Measurements from ENCODE around the gene PCBP3.
"Not testable (repeated sequence)": the region's sequence is repeated elsewhere in the genome, so short reads cannot be mapped to it uniquely, and the experiment has no call there.

Gene PCBP3

DNA sequence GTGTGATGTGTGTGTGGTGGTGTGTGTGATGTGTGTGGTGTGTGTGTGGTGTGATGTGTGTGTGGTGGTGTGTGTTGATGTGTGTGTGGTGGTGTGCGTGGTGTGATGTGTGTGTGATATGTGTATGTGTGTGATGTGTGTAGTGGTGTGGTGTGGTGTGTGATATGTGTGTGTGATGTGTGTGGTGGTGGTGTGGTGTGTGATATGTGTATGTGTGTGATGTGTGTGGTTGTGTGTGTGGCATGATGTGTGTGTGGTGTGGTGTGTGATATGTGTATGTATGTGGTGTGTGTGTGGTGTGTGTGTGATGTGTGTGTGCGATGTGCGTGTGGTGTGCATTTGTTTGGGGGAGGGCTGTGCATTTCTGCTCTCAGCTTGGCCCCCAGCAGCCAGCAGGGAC, 7.1 kb upstream of the PCBP3 start:
- DNase-seq = no peak

DNA sequence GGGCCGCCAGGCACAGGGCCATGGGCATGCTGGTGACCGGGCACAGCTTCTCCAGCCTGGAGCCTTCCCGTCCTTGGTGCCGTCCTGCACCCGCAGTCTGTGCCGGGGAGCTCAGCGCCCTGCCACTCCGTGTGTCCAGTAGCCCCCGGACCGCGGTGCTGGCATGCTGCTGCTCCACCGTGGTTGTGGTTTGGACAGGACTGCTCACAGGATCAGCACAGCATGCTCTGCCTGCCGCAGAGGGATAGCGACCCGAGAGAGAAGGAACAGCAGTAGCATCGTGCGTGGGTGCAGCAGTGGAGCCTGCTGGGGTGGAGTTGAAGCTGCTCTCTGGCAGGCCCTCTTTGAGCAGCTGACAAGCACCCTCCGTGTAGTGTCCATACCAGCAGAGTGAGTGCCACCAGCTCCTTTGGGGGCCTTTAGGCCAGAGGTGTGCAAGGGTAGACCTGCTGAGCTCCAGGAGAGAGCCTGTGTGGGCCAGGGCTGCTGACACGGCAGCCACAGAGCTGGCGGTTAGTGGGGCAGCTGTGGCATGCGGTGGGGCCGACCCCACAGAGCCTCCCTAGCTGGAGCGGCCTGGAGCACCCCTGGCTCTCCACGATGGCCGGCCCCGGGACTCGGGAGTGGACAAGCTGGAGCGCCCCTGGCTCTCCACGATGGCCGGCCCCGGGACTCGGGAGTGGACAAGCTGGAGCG, 6.4 kb upstream of the PCBP3 start:
- no peak for DNase-seq

DNA sequence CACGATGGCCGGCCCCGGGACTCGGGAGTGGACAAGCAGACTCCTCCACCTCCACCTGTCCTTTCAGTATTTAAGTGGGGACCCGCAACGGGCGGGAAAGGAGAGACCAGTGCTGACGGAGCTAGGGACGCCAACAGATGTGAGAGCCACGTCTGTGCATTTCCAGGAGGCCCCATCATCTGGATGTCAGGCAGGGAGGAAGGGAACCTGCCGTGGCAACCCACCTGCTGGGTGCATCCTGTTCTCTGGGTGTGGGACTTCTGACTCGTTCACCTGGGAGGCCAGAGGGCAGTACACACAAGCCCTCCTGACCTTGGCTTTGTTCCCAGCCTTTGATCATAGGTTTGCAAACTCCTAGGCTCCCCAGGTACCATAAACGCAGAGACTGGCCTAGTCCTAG, 5.6 kb upstream of the PCBP3 start:
- no peak for DNase-seq

DNA sequence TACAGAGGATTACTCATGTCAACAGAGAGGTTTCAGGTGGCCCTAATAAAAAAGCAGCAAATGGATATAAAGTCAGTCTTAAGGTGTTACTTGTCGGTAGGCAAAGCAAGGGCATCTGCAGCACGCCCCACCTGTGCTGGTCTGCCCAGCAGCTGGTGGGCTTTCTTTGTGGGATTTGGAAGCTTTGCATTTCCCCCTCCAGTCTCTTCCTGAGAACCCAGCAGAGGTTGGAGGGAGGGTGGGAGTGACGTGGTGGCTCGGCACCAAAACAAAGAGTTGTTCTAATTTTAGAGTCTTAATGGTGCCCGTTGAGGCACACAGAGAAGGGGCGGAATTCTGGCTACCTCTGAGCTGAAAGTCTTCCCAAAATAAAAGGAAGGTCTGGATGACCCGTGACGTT, 4.8 kb upstream of the PCBP3 start:
- DNase-seq = no peak

DNA sequence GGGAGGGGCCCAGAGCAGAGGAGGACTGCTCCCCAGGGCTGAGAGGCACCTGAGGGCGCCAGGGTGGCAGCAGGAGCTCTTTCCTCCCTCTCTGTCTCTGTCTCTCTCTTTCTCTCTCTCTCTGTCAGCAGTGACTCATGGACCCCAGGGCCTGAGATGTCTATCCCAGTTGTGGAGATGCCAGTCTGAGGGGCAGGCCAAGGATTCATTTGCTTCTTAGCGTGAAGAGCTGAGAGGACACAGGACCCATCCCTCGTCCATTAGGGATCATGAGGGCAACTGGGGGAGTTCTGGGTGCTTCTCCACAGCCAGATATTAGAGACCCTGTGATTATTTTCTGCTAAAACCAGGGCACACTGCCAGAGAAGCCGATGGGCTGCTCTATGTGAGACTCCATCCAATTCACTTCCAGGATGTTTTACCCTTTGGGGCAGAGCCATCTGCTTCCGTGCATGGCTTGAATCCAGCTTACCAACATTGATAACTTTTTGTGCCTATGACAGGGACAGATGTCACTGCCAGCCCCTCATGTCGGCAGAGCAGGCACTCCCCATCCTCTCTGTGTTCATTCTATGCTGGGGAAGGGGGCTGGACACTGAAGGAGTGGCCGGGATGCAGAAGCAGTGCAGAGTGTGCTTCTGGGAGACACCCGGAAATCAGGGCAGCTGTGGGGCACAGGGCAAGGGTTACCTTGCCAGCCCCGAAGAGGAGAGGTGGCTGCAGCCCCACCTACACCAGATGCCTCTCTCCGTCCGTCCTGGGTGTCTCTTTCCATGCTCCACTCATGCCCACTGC, 4.1 kb upstream of the PCBP3 start:
- DNase-seq = no peak

DNA sequence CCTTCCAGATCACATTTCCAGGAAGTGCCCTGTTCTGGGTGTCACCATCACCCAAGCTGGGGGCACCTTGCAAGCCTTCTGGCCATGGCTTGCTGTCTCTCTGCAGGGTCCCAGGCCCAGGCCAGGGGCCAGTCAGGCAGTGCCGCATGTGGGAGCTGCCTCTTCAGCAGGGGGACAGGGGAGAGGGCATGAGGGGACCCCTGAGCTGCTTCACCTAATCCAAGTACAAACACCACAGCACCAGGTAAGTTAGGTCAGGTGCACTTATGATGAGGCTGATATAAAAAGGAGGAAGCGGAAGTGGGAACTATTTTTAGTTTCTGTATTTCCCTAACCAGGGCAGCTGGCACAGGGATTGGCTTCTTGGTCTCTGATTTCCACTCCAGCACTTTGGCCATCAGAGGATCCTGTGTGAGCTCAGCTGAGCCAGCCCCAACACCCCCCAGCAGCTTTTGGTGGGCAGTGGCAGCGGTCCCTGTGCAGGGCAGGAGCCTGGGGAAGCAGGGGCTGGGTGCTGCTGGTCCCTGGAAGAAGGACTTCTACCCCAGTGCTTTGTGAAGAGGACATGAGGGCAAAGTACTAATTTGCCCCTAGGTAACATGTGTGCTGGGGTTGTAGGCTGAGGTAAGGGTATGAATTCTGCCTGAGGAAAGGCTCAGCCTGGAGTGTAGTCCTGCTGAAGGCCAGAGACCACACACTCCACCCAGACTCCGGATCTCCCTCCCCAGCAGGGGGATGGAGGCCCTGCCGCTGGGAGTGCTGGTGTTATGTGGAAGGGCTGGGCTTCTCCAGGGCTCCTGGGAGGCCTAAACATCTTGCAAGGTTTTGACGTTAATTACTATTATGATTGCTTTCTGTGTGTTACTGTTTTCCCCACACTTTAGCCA, 3.3 kb upstream of the PCBP3 start:
- no peak for DNase-seq

DNA sequence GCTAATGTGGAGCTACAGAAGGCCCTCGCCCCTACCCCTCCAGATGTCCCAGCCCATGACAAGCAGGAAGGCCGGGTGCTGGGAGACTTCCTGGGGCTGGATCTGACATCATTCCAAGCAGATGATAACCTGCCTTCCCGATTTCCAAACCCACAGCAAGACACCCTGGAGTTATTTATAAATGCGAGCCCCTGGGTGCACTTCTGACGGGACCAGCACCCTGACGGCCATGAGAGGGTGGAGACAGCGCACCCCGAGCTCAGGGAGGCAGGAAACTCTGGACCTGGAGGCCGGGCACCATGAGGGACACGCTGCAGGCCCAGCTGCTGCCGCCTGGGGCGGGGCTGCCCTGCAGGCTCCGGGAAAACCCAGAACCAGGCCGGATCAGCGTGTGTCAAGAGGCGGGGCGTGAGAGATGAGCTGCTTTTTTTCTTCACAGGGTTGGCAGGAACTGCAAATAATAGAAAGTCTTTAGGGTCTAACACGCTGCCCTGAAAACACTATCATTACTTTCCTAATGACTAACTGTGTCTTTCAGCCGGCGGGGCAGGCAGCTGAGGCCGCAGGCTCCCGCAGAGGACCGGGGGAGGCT, 2.5 kb upstream of the PCBP3 start:
- DNase-seq = peak in 1 of 2 experiments; percentile 47

DNA sequence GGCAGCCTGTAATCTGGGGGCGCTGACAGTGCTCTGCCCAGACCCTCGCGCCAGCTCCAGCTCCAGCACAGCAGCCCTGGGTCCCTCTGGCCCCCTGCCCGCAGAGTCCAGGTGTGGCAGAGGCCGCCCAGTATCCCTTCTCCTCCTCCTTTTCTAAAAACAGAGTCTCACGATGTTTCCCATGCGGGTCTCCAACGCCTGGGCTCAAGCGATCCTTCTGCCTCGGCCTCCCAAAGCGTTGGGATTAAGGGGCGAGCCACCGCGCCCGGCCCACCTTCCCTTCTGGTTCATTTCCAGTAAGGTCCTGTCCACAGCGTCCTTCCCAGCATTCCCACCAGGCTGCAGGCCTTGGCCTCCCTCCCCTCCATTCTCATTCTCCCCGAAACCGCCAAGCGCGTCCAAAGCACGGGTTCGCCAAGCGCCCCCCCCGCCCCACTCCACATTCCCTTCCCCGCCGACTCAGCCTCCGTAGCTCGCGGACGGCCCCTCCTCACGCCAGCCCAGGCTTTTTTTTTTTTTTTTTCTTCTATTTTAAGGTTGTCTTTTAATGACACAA, 2.0 kb upstream of the PCBP3 start:
- no peak for DNase-seq

DNA sequence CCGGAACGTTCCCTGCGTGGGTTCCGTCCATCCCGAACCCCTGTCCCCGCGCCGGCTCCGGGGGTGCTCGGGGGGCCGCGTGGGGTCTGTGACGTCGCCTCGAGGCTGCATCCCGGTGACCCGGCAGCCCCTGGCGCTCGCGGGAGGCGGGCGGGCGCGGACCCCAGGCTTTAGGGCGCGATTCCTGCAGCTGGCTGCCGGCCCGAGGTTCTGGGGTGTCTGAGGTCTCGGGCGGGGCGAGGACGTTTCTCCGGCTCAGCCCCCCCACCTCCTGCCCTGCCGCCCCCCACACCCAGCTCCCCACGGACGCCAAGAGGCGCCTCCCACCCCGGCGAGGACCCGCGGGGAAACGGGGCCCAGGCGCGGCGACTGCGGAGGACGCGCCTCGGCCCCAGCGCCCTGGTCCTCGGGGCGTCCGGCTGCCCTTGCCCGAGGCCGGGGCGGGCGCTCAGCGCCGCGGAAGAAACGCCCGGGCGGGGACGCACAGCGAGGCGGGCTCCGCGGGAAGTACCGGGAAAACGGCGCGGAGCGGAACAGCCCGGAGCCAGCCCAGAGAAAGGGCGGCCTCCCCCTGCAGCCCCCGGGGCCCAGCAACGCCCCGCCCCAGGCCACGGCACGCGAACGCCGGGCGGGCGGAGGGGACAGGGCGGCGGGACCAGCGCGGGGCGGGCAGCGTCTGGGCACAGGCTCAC, 1.3 kb upstream of the PCBP3 start:
- DNase-seq = no peak

DNA sequence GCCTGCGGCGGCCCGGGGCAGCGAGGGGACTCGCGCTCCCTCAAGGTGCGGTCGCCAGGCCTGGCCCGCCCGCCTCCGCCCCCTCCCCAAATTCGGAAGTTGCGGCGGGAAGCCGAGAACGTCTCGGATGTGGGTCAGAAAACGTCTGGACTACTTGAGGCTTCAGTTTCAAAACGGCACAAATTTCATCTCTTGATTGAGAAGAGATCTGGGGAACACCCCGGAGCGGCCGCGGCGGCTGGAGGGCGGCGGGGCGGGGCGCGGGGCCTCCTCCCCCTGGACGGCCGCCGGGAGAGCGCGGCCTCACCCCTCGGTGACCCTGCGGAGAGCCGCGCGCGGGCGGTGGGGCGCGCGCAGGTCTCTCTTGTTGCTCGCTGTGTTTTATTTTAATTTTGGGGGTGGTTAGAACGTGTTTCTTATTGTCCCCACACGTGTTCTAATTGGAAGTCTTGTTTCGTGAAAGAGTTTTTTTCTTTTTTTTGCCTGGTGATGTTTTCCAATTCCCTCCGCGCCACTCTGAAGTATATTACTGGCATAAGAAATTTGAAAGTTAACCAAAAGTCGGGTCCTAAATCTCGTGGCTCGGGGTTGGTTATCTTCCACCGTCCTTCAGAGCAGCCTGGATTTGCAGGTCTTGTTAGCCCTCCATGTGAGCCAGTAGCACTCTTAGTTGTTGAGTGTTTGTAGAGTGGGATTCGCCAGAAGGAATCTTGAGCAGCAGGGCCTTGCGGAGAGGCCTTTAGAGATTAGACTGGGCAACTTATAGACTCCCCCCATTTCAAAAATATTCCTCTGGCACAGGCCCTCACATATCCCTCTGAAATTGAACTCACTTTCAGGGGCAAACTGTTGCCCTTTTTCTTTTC, 749 bp downstream of the PCBP3 start:
- DNase-seq = peak; percentile 42 to 48

DNA sequence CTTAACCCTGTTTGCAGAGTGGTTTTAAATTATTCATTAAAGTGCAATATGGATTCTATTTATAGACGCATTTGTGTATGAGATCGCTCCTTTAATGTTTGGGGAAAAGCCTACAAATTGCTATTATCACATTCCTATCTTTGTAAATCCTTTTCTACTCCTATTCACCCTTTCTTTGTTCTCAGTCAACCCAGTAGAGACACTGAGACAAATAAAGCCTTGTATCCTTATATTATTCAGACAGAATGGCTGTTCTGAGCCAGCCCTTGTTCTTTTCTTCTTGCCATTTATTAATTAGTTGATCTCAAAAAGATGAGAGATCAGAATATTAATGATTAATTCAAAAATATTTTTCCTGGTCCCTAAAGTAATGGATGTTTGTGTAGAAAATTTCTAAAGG, 8.4 kb downstream of the PCBP3 start:
- no peak for DNase-seq

DNA sequence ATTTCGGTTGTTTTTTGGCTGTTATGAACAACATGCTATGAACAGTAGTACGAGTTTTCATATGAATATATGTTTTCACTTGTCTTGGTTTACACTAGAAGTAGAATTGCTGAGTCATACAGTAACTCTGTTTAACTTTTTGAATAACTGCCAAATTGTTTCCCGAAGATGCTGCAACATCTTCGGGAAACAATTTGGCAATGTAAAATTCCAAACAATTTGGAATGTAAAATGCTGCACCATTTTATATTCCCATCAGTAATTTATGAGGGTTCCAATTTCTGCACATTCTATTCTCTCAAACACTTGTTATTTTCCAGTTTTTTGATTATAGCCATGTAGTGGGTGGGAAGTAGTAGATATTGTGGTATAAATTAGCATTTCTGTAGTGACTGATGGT, 11.6 kb downstream of the PCBP3 start:
- DNase-seq = no peak

DNA sequence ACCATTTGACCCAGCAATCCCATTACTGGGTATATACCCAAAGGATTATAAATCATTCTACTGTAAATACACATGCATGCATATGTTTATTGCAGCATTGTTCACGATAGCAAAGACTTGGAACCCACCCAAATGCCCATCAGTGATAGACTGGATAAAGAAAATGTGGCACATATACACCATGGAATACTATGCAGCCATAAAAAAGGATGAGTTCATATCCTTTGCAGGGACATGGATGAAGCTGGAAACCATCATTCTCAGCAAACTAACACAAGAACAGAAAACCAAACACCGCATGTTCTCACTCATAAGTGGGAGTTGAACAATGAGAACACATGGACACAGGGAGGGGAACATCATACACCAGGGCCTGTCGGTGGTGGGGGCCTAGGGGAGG, 12.6 kb downstream of the PCBP3 start:
- not testable (repeated sequence) for DNase-seq

DNA sequence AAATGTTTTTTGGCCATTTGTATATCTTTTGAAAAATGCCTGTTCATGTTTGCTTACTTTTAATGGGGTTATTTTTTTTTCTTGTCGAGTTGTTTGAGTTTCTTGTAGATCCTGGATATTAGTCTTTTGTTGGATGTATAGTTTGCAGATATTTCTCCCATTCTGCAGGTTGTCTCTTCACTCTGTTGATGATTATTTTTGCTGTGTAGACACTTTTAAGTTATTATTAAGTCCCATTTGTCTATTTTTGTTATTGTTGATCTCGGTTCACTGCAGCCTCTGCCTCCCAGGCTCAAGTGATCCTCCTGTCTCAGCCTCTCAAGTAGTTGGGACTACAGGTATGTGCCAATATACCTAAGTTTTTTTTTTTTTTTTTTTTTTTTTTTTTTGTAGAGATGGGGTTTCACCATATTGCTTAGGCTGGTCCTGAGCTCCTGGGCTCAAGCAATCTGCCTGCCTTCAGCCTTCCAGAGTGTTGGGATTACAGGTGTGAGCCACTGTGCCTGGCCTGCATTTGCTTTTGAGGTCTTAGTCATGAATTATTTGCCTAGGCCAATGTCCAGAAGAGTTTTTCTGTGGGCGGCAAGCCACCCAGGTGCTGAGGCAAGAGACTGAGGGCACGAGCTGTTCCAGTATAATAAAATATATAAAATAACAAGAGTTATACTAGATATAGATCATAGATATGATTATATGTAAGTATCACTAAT, 18.5 kb downstream of the PCBP3 start:
- not testable (repeated sequence) for DNase-seq

DNA sequence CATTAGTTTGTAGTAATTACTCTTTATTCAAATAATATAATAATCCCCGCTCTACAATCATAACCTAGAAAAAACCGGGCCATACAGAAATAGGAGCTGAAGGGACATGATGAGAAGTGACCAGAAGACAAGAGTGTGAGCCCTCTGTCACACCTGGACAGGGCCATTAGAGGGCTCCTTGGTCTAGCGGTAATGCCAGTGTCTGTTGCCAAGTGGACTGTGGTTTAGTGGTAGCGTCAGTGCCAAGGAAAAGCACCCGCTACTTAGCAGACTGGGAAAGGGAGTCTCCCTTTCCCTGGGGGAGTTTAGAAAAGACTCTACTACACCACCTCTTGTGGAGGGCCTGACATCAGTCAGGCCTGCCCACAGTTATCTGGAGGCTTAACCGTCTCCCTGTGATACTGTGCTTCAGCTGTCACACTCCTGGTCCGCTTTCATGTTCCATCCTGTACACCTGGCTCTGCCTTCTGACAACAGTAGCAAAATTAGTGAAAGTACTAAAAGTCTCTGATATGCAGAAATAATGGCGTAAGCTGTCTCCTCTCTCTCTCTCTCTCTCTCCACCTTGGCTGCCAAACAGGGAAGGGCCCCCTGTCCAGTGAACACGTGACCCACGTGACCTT, 19.2 kb downstream of the PCBP3 start:
- DNase-seq = not testable (repeated sequence)

DNA sequence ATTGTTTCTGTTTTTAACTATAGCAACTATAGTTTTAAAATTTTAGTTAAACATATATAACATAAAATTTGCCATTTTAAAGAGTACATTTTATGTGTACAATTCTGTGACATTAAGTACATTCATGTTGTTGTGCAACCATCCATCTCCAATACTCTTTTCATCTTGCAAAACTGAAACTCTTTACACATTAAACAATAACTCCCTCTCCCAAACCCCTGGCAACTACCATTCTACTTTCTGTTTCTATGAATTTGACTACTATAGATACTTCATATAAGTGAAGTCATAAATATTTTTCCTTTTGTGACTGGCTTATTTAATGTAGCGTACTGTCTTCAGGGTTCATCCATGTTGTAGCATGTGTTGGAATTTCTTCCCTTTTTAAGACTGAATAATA, 25.9 kb downstream of the PCBP3 start:
- DNase-seq = no peak

DNA sequence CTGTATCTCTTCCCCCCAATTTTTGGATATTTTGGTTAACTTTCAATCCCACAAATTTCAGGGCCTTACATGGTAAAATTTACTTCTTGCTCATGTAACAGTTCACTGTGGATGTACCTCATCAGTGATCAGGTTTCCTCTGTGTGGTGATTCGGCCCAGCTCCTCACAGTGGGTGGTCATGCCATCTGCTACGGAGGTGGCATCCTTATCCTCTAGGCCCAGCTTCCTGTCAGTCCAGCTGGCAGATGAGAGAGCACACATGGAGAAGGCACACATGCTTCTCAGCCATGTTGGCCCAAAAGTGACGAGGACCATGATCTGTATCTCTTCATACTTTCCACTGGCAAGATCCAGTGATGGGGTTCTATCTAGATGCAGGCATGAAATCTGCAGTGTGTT, 27.2 kb downstream of the PCBP3 start:
- no peak for DNase-seq

DNA sequence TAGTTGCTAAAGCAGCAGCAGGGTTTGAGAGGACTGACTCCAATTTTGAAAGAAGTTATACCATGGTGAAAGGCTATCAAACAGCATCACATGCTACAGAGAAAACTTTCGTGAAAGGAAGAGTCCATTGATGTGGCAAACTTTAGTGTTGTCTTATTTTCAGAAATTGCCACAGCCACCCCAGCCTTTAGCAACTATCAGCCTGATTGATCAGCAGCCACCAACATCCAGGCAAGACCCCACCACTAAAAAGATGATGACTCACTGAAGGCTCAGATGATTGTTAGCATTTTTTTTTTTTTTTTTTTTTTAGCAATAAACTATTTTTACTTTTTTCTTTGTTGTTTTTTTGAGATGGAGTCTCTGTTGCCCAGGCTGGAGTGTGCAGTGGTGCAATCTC, 35.3 kb downstream of the PCBP3 start:
- DNase-seq = not testable (repeated sequence)

DNA sequence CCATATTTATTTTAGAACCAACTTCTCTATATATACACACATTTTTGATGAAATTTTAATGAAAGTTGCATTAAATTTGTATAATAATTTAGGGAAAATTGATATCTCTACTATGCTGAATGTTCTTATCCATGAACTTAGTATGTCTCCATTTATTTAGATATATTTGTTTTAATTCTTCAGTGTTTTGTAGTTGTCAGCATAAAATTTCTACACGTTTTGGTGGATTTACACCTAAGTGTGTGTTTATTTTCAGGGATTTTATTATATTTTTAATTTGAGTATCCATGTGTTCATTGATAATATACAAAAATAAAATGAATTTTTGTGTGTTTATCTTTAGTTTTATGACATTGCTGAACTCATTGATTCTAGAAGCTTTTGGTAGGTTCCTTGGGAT, 36.7 kb downstream of the PCBP3 start:
- DNase-seq = no peak

DNA sequence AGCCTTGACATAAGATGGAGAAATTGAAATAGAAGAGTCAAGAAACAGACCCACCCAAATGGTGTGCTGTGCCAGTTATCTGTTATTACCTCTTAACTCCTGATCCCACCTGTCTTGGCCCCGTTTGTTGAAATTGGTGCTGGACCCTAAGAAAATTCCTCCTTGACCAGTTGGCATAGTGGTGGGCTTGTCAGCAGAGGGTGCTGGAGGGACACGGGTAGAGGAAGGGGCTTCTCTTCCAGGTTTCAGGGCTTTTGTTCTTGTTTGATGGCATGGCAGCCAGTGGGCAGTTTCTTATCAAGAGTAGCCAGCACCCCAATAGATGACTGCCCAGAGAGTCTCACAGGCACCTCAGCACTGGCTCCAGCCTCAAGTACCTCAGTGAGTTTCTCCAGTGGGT, 51.6 kb downstream of the PCBP3 start:
- no peak for DNase-seq
